Heart left ventricle (tissue), 13 donors: ENCODE data around the gene IL20RA.

Source experiments
- POLR2A ChIP-seq, 2 donors: fragments of 450-650 bp; IDR thresholded peaks; one replicate each; pipeline ENCODE4 v1.6.1; 2017; ENCODE audit warnings: antibody characterized with exemption in 2 of 2, mild to moderate bottlenecking in 2 of 2, moderate library complexity in 2 of 2
- TF ChIP-seq, protein P1 (sequence below), 12 donors: fragments of 200-600 bp; sonication (generic) in 4 of 12; IDR thresholded peaks; one replicate each; pipeline versions ENCODE4 v1.5.0 to v1.8.0; 2018 to 2022; ENCODE audit warnings: antibody characterized with exemption in 12 of 12, mild to moderate bottlenecking in 5 of 12
- donor health status: ischemic (EF 13 %, LVEDD 7.1; RV severe dilation, severe dysfunction).
- donor health status: DM: no; HTN: yes; CAD: no.
- donor health status: DM: no; HTN: no; CAD: no.
- donor health status: ischemic (EF 25% LVEDD 6.9; RV normal size, moderate dysfunction).
- donor health status: ischemic (EF 25% LVEDD 5.7; RV mildly dilated, moderate dysfunction).
- donor health status: ischemic (EF 35%, LVEDD 5.7; RV mildly dilated, moderate dysfunction).
- donor health status: nonischemic (EF 11% LVEDD 7.7; RV severe dilation, severe dysfunction).
- donor health status: DM: yes; HTN: yes; CAD: no.
- donor health status: PGD.
- donor health status: ischemic (EF 29% LVEDD 5.4; RV normal size, mild dysfunction).
- donor health status: nonischemic (EF 23%, LVEDD 6.1; RV moderate dilation, normal function).

DNA sequence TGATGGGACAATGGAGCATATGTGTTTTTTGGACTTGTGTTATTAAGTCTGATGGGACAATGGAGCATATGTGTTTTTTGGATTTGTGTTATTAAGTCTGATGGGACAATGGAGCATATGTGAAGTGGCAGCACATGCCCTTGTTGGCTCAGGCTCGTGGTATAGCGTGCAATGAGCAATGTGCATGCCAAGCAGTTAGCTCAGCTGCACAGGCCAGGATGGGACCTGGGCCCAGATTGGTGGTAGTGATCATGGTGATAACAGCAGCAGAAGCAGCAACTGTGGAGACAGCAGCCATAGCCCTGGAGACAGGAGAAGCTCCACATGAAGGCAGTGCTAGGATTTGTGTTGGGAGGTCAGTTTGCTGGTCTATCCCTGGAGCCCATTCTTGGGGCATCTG, 61.1 kb downstream of the IL20RA start:
- no peak for TF ChIP-seq POLR2A (IDR thresholded peaks at IDR 0.05)
- TF ChIP-seq, protein P1, sequence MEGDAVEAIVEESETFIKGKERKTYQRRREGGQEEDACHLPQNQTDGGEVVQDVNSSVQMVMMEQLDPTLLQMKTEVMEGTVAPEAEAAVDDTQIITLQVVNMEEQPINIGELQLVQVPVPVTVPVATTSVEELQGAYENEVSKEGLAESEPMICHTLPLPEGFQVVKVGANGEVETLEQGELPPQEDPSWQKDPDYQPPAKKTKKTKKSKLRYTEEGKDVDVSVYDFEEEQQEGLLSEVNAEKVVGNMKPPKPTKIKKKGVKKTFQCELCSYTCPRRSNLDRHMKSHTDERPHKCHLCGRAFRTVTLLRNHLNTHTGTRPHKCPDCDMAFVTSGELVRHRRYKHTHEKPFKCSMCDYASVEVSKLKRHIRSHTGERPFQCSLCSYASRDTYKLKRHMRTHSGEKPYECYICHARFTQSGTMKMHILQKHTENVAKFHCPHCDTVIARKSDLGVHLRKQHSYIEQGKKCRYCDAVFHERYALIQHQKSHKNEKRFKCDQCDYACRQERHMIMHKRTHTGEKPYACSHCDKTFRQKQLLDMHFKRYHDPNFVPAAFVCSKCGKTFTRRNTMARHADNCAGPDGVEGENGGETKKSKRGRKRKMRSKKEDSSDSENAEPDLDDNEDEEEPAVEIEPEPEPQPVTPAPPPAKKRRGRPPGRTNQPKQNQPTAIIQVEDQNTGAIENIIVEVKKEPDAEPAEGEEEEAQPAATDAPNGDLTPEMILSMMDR (IDR thresholded peaks at IDR 0.05), result no peak
